ENCODE results near the gene TOMM7.

Gene TOMM7

GRCh38 chr7:22822486-22823141, at the start of gene TOMM7:
TOMM7 (minus strand) TSS chr7:22822849; CDS start chr7:22822779, 70 bp downstream.
- peak; percentile 97 for DNase-seq (ENCODE audit: low spot score)

DNA sequence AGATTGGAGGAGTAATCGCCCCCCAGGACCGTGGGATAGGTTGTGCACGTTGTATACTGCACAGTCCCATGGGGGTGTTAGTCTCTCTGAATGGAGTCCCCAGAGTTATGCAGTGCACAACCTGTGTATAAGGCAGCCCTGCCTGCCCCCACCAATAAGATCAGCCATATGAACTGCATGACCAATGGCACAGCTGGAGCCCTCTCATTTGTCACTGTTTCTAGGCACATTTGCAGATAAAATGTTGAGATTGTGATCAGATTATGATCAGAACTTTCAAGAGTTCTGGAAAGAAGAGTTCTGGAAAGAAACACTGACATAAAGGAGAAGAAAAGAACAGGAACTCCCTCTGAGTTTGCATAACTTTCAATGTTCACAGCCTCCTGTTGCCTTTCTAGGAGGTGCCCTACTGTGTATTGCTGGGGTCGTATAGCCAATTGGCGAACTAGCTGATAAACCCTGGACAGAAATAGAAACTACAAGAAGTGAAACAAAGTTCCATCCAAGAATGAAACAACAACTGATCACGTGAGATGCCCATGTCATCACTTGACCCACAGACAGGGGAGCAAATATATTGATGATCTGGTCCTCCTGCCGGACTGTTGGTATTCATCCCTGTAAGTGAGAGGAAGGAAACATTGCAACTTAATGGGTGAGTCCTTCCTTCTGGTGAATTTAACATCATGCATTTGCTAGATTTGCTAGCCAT, 49.6 kb upstream of the TOMM7 start:
- no peak for DNase-seq (ENCODE audit: low spot score)

DNA sequence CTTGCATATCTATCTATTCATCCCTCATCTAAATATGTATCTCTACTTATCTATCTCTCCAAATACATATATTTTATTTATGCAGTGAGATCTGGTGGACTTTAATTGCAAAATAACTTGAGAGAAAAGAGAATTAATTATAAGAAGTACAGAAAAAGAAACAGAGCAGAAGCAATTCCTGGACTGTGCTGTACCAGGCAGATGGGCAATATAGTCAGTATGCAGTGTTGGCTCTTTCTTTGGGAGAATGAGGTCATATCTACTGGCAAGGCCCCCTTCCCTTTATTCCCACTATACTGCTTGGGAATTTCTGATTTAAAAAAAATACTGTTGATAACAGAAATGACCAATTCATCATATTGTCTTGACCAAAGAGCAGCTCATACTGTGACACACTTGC, 49.0 kb upstream of the TOMM7 start:
- DNase-seq (ENCODE audit: low spot score) = no peak

DNA sequence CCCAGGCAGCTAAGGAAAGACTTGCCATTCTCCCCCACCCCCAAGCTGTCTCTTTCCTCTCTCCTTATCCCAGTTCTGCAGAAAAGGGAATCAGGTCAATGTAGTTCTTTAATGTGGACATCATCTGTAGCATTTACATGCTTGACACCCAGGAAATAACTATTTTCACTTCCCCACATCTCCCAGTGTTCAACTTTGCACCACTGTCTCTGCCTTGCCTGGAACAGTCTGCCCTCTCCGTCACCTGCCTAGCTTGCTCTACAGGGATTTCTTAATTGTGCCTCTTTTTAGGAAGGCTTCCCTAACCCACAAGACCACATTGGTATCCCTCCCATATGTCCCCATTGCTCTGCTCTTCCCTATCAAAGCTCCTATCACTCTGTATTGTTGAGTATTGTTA, 45.9 kb upstream of the TOMM7 start:
- DNase-seq (ENCODE audit: low spot score) = no peak

DNA sequence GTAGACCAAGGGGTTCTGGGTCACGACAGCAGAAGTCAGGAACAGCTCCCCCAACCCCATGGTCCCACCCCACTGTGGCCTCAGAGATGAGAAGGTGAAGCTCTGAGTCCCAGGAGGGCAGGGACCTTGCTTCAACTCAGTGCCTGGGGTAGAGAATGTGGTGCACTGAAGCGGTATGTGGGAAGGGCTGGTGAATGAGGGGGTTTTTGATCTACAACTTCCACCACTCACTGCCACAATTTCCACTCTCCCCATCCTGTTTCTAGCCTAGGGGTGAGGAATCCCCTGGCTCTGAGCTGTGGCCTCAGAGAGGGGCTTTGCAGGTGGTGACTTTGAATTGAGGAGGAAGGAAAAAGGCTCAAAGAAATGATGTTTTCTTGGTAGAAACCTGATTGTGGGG, 44.9 kb upstream of the TOMM7 start:
- no peak for DNase-seq (ENCODE audit: low spot score)

DNA sequence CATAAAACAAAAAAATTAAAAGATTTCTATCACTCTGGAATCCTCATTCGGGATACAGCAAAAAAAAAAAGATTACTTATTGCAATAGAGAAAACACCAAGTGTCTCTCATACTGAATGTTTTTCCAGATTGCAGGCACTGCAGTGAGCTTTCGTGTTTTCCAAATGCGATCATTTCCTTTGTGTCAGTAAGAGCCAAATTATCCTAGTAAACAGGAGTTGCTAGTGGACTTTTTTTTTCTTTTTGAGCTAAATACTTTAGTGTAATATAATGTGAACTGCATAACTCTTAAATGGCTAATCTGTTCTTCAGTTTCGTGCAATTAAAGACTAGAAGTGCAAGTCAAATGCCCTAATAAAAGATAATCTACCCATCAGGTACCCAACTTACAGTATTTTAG, 44.4 kb upstream of the TOMM7 start:
- DNase-seq (ENCODE audit: low spot score) = peak; percentile 57

- DNase-seq (ENCODE audit: low spot score) = no peak
Measured at GRCh38 chr7:22865602-22865960, 42.9 kb upstream of the TOMM7 start.

DNA sequence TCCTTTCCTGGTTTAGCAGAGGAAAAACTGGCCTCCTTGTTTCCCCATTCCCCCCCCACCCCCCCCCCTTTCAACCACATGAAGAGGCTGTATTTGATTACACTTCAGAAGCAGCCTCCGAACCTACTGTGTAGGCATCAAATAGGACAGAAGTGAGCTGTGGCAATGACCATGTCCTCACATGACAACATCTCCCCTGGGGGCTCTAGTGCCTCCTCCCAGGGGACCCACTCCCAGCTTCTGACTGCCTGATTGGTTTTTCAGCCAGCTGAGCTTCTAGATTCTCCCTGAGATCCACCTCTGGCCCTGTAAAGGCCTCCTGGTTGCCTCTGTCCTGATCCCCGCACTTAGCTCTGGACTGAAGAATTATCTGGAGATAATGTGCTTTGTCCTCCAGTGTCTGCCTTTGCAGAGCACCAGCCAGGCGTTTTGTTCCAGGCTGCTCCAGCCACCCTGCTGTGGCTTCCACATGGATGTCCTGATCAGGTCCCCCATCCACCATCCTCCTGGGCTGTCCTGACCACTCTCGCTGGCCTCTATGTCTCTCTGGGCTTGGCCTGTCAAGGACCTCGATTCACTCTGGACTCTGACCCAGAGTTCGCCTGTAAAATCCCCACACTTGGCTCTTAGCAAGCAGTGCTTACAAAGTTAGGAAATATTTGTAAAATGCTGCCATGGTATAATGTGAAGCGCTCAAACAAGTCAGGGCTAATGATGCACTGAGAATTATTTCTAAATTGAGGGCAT, 42.4 kb upstream of the TOMM7 start:
- no peak for DNase-seq (ENCODE audit: low spot score)

GRCh38 chr7:22864301-22864700, 41.7 kb upstream of the TOMM7 start:
- DNase-seq (ENCODE audit: low spot score) = peak; percentile 29

DNA sequence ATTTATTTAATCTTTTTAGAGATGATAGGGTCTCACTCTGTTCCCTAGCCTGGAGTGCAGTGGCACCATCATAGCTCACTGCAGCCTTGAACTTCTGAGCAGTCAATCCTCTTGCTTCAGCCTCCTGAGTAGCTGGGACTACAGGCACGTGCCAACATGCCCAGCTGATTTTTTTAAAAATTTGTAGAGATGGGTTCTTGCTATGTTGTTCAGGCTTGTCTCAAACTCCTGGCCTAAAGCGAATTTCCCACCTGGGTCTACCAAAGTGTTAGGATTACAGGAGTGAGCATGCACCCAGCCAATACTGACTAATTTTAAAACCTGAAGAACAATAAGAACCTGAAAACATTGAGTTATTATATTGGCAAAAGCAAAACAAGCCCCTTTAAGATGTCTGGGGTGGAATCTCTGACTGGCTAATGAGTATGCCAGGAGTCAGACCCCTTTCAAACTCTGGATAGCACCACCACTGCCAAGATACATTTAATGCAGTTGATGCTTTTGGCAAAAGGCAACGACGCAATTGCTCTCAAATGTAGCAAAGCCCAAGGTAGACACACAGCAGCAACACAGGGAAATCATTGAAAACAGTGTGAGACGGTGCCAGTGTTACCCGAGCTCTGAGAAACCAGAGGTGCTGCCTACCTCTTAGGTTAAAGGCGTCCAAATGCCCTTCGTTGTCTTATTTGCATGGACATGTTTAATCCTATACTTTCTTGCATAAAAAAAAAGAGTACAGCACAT, 40.7 kb upstream of the TOMM7 start:
- DNase-seq (ENCODE audit: low spot score) = no peak

- DNase-seq (ENCODE audit: low spot score) = no peak
Measured at GRCh38 chr7:22861576-22861975, 38.9 kb upstream of the TOMM7 start.

DNA sequence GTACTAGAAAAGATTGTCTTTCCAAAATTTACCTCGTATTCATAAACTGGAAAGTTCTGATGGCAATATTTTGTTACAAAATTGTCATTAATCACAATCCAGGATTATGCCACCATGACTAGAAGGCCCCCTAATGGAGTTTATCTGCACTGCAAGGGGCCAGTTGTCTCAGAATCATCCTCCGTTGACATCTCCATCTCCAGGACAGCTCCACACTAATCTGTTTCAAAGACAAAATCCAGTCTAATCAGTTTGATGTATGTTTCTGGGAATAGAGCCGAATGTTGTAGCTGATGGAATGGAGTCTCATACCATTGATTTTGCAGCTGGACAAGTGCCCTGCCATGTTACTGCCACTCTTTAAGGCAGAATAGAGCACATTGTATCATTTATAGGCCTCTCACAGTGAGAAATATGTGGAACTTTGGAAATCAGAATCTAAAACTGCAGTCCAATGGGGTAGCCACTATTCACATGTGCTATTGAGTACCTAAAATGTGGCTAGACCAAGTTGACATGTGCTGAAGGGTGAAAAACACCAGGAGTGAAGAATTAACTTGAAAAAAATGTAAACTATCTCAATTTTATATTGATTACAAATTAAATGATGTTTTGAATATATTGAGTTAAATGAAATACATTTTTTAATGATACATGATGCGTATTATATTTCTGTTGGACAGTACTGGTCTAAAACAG, 38.3 kb upstream of the TOMM7 start:
- DNase-seq (ENCODE audit: low spot score) = no peak

GRCh38 chr7:22860337-22860736, 37.7 kb upstream of the TOMM7 start:
- DNase-seq (ENCODE audit: low spot score) = no peak

GRCh38 chr7:22859641-22860290, 37.1 kb upstream of the TOMM7 start:
- no peak for DNase-seq (ENCODE audit: low spot score)

- DNase-seq (ENCODE audit: low spot score) = peak; percentile 86
Measured at GRCh38 chr7:22858640-22859561, 36.3 kb upstream of the TOMM7 start.

GRCh38 chr7:22858274-22858639, 35.6 kb upstream of the TOMM7 start:
- DNase-seq (ENCODE audit: low spot score) = no peak

- DNase-seq (ENCODE audit: low spot score) = no peak
Measured at GRCh38 chr7:22856416-22856815, 33.8 kb upstream of the TOMM7 start.

DNA sequence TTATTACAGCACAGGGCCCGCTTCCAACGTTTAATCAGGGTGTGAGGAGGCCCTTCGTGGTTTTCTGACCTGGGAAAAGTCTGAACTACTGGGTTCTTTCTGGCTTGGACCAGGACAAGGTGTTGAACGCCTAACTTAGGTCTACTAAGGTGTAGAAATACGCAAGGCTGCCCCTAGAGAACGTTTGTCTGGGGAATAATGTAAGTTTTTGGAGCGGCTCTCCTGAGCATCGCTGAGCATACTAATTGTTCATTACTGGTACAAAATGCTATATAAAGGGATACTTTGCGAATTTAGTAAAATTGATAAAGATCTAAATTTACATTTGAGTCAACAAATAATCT, 32.4 kb upstream of the TOMM7 start:
- no peak for DNase-seq (ENCODE audit: low spot score)

- peak; percentile 96 for DNase-seq (ENCODE audit: low spot score)
Measured at GRCh38 chr7:22854158-22855048, 31.8 kb upstream of the TOMM7 start.

All from GM03348 (cell line).